GM12874 (cell line): ENCODE measurements around the gene BATF2.

Experiments used
- CTCF ChIP-seq: IDR thresholded peaks from 2 replicates; pipeline ENCODE4 v1.5.1; 2011; ENCODE audit warnings: low read depth, mild to moderate bottlenecking, control low read depth, low read length, moderate library complexity; ENCODE audit not compliant: insufficient read depth

The BATF2 gene

DNA sequence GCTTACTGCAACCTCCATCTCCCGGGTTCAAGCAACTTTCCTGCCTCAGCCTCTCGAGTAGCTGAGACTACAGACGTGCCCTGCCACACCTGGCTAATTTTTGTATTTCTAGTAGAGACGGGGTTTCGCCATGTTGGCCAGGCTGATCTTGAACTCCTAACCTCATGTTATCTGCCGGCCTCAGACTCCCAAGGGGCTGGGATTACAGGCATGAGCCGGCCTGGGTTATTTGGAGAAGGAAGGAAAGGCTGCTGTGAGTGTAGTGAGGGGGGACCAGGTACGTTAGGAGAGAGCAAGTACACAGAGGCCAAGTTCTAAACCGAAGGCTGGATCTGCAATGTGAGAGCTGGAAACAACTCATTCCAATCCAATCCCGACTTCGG, 453 bp downstream of the BATF2 start:
- no peak for TF ChIP-seq CTCF

GRCh38 chr11:64994318-64994717, 2.5 kb downstream of the BATF2 start:
- no peak for TF ChIP-seq CTCF

DNA sequence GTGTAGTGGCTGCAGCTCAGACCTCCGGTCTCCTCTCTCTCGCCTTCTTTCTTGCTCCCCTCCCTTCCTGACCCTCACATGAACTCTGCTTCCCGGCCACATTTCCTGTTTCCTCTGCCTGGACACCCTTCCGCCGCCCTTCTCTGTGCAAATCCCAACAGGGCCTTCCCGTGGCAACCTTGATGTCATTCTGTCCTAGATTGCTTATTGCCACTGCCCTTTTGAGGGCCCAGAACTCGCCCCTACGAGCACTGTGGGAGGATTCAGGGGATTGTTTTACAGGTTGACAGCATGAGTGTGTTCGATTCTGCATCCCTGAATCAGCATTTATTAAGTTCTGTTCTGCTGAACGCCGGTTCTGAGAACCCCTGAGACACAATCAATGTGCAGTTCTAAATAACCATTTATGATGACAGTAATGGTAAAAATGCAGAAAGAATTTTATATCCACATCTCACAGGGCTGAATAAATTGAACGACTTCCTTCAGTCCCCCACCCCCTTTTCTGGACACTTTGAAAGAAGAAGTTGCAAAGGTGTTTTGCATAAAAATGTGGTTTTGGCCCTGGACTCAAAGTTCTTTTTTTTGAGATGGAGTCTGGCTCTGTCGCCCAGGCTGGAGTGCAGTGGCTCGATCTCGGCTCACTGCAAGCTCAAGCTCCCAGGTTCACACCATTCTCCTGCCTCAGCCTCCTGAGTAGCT, 6.4 kb downstream of the BATF2 start:
- TF ChIP-seq CTCF: no peak

DNA sequence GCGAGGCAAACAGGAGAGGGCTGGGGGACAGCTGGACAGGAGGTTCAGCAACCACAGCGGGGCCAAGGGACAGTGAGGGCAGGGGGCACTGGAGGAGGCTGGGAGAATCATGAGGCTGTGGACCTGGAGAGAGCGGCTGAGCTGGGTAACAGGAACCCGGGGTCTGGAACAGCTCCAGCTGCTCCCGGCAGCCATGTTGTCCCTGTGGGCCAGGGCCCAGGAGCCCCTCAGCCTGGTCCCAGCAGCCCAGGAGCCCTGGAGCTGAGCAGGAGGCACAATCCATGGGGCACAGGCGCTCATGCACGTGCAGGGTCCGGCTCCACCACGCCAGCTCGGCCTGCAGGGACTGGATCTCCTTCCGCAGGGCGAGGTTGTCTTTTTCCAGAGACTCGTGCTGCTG, 7.4 kb downstream of the BATF2 start:
- no peak for TF ChIP-seq CTCF

DNA sequence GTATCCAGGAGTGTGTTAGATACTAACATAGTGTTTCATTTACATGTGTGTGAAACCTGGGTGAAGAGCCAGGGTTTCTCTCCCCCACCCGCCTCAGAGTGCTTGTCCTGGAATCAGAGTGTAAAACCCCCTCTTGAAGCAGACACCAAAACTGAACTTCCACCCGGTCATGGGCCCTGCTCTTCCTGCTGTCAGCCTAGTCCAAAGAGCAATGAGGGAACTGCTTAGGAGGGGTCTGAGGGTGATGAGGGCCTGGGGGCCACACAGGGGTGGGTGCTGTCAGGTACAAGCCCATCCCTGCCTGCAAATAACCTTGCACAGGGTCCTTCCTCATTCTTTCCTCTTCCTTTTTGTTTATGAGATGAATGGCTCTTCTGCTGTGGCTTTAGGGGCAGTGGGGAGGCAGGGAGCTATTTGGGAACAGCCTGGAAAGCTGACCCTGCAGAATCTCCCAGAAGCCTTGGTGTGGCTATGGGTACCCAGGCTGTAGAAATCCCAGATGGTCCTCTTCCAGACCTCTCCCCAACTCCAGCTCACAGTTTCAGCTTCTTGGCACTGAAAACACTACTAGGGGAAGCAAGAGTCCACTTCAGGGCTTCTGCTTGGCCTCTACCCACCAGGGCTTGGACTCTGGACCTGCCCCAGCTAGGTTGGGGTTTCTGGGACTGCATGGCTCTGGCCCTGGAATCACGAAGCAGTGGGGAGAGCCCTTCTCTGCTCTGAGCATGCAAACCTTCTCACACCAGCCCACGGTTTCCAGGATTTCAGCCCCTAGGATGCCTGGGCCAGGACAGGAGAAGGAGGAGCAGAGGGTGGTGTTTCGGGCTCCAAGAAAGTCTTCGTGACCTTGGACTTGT, 8.5 kb downstream of the BATF2 start:
- no peak for TF ChIP-seq CTCF

DNA sequence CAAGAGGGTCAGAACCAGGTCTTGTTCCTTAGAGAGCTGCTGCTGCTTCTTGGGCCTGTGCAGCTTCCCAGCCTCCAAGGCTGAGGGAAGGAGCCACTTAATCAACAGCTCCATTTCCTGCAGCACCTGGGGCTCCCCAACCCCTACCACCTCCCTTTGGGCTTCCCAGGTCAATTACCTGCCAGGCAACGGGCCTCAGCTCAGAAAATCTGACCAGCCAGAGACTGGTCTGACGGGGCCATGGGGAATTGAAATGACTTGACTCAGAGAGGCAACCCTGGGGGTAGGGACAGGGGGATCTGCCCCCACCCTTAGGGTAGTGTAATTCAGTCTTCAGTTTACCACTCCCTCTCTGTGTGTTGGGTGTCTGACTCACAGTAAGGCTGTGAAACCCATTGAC, 20.1 kb downstream of the BATF2 start:
- no peak for TF ChIP-seq CTCF

GRCh38 chr11:64974124-64974523, 22.6 kb downstream of the BATF2 start:
- TF ChIP-seq CTCF: no peak
